Endothelial cell of umbilical vein (primary cell): ENCODE results near the gene MARCHF7. TPM values are rescaled to one million over a fixed set of nuclear protein-coding genes. Genes with fewer than 3 reads are reported as not detected.
"Not testable (repeated sequence)": the region's sequence is repeated elsewhere in the genome, so short reads cannot be mapped to it uniquely, and the experiment has no call there.

Experiments
- BruUV-seq: library from RNA; stranded (reverse); fragments of 400-500 nt; replicated peaks from 2 replicates; lab custom pipeline; 2021; lab: Mats Ljungman, UMichigan
- CTCF ChIA-PET: fragments of 300-600, 350-600 bp; sonication (Branson Sonifier 250); formaldehyde crosslinking; loops from one replicate; lab custom pipeline; 2021; ENCODE audit warnings: antibody characterized with exemption, inconsistent platforms; lab: Charles Lee
- POLR2A ChIA-PET: fragments of 300-600, 350-600 bp; sonication (Branson Sonifier 250); formaldehyde crosslinking; loops from one replicate; lab custom pipeline; 2021; ENCODE audit warnings: antibody characterized with exemption, inconsistent platforms; lab: Charles Lee
- DNase-seq: peaks from one replicate; pipeline ENCODE4 v3.0.0-alpha.2; 2011; ENCODE audit warnings: low read depth, low spot score
- FAIRE-seq: peaks from 2 replicates; lab custom pipeline; 2011; peaks lifted over from hg19 to GRCh38; lab: Jason Lieb, UNC
- H2AFZ ChIP-seq: 2 replicates; pipeline ENCODE4 v1.6.0; 2012; ENCODE audit warnings: low read depth, low read length, control low read depth, inconsistent platforms
- H3K27ac ChIP-seq: 2 replicates; pipeline ENCODE4 v1.5.1; 2011; ENCODE audit warnings: low read depth, mild to moderate bottlenecking, control low read depth, low read length, moderate library complexity; ENCODE audit not compliant: insufficient read depth
- H3K27me3 ChIP-seq, 2 experiments: 2 replicates each; pipeline versions ENCODE4 v1.6.0 to v1.6.1; 2011; ENCODE audit warnings: low read length in 2 of 2, mixed read lengths in 1 of 2; ENCODE audit not compliant: control insufficient read depth in 2 of 2, insufficient read depth in 2 of 2
- H3K36me3 ChIP-seq, 2 experiments: 2 replicates in 1 of 2; 3 replicates in 1 of 2; pipeline ENCODE4 v1.5.1; 2011; ENCODE audit warnings: low read length in 2 of 2, mild to moderate bottlenecking in 1 of 2, moderate library complexity in 1 of 2; ENCODE audit not compliant: control insufficient read depth in 2 of 2, insufficient read depth in 2 of 2; ENCODE audit errors: extremely low read depth in 1 of 2
- H3K4me1 ChIP-seq: 3 replicates; pipeline ENCODE4 v1.5.1; 2011; ENCODE audit warnings: mild to moderate bottlenecking, low read length; ENCODE audit not compliant: control insufficient read depth, insufficient read depth; ENCODE audit errors: extremely low read depth
- H3K4me2 ChIP-seq: 2 replicates; pipeline ENCODE4 v1.6.1; 2011; ENCODE audit warnings: low read length, control low read depth, mixed read lengths; ENCODE audit not compliant: insufficient read depth
- H3K4me3 ChIP-seq, 3 experiments: fragments of 200-600 bp in 1 of 3; sonication (generic), shearing (Covaris generic) in 1 of 3; replicated peaks in 1 of 3; 2 replicates each; pipeline ENCODE4 v1.5.1; 2011 to 2016; ENCODE audit warnings: control low read depth in 3 of 3, low read length in 3 of 3, mild to moderate bottlenecking in 2 of 3, inconsistent platforms in 1 of 3, low read depth in 1 of 3, moderate library complexity in 1 of 3; ENCODE audit not compliant: insufficient read depth in 1 of 3
- H3K79me2 ChIP-seq: 2 replicates; pipeline ENCODE4 v1.6.0; 2012; ENCODE audit warnings: low read length, inconsistent platforms; ENCODE audit not compliant: control insufficient read depth, insufficient read depth
- H3K9ac ChIP-seq: replicated peaks from 2 replicates; pipeline ENCODE3; 2011; ENCODE audit warnings: low read length, control low read depth; ENCODE audit not compliant: insufficient read depth; ENCODE audit errors: extremely low read depth
- H3K9me1 ChIP-seq: replicated peaks from 3 replicates; pipeline ENCODE4 v1.6.0; 2011; ENCODE audit warnings: mild to moderate bottlenecking, low read length; ENCODE audit not compliant: control insufficient read depth, insufficient read depth; ENCODE audit errors: extremely low read depth
- H3K9me3 ChIP-seq: replicated peaks from 2 replicates; pipeline ENCODE4 v1.5.1; 2012; ENCODE audit warnings: low read length, inconsistent platforms; ENCODE audit not compliant: control insufficient read depth, insufficient read depth
- H4K20me1 ChIP-seq: replicated peaks from 2 replicates; pipeline ENCODE3; 2011; ENCODE audit warnings: mild to moderate bottlenecking, low read length; ENCODE audit not compliant: control insufficient read depth, insufficient read depth; ENCODE audit errors: extremely low read depth
- CTCF ChIP-seq, 2 donors: IDR thresholded peaks; 1 replicate in 1 of 2; 2 replicates in 1 of 2; pipeline ENCODE4 v1.5.1; 2011; ENCODE audit warnings: low read length in 2 of 2, mild to moderate bottlenecking in 2 of 2, moderate library complexity in 2 of 2, control low read depth in 1 of 2, inconsistent platforms in 1 of 2, low read depth in 1 of 2; ENCODE audit not compliant: insufficient read depth in 1 of 2; ENCODE audit errors: extremely low read depth in 1 of 2
- FOS ChIP-seq: IDR thresholded peaks from 2 replicates; pipeline ENCODE4 v1.6.1; 2011; ENCODE audit warnings: mild to moderate bottlenecking, low read length, moderate library complexity, borderline replicate concordance; ENCODE audit not compliant: insufficient read depth
- JUN ChIP-seq: IDR thresholded peaks from 2 replicates; pipeline ENCODE4 v1.6.1; 2011; ENCODE audit warnings: borderline replicate concordance, low read depth; ENCODE audit not compliant: insufficient read length, insufficient read depth
- dilution Hi-C: fragments of 300-500 bp; cut with MboI; formaldehyde crosslinking; loops from one replicate; pipeline ENCODE4 v1.15.0; 2019; ENCODE audit warnings: low sequenced_read_pairs; ENCODE audit not compliant: extremely low pct_ligation_motif_present
- intact Hi-C: fragments of 100-400 bp; cut with micrococcal nuclease; formaldehyde crosslinking; loops from one replicate; pipeline ENCODE4 v1.10.0; 2022
- polyA plus RNA-seq, 4 experiments: library from polyadenylated mRNA; depleted of rRNA in 3 of 4; stranded (reverse) in 3 of 4; unstranded in 1 of 4; fragments of >200 nt; gene quantifications; 2 replicates each; pipeline versions ENCODE4 v1.2.1 to v1.2.3, GENCODE V29; 2011 to 2012; ENCODE audit warnings: missing spikeins in 1 of 4
- total RNA-seq: library from RNA; stranded (reverse); gene quantifications from 2 replicates; pipeline ENCODE4 v1.2.3, GENCODE V29; 2021

MARCHF7 gene
- total and polyA plus RNA-seq, 2 donors (not counting 3 experiments of a cell fraction or from before 2014, with no cell fraction given): 21.2 to 82.0 TPM

DNA sequence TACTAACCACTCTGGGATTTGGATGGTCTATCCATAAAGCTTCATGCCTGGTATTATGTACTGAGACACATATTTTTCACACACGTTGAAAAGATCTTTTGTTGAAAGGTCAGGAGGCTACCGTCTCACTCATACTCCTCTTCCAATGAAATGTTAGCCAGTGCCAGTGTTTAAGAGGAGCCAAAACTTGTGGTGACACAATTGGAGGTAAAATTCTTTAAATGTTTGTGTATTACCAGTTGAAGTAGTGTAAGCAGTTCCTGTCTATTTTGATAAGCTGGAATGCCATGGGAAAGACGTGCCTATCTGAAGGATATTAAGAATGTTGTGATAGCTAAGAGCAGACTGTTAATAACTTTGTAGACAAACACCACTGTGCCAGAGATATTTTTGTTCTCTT is 32.1 kb downstream of the MARCHF7 start:
- ChIA-PET POLR2A (interaction anchor here (0.6 kb wide), 1 partner anchor 129 kb away, joined by 5 read pairs; no protein-coding TSS in a partner anchor), CTCF (interaction anchor here (1.0 to 1.6 kb wide), 3 partner anchors 10 to 18 kb away, joined by 4 read pairs; no protein-coding TSS in a partner anchor)
- H2AFZ ChIP-seq: no peak overlapping the region
- DNase-seq: peak; percentile 79
- intact Hi-C loops: no loop called here
- H3K36me3 ChIP-seq: peaks cover 17 to 38% of the 10 kb centered on the region in 2 experiments
- peaks cover 3% of the 10 kb centered on the region for H3K9me1 ChIP-seq
- TF ChIP-seq CTCF (IDR thresholded peaks at IDR 0.05; ENCODE audit: extremely low read depth in 1 of 2, insufficient read depth in 1 of 2, low read depth in 1 of 2, low read length in 2 of 2) (no peak), FOS (no peak), JUN (no peak)
- peak overlapping the region; percentile 28 for H3K9ac ChIP-seq
- H3K27ac ChIP-seq: peak overlapping the region; percentile 38
- peaks cover 82% of the 10 kb centered on the region for H3K79me2 ChIP-seq
- peak overlapping the region; percentile 9 for H3K4me2 ChIP-seq
- H3K4me1 ChIP-seq: peaks cover 19% of the 10 kb centered on the region
- no peak overlapping the region for H3K4me3 ChIP-seq
- H3K27me3 ChIP-seq: no peaks in the 10 kb centered on the region
- no peaks in the 10 kb centered on the region for H3K9me3 ChIP-seq
- dilution Hi-C loops: no loop called here
- no peak for FAIRE-seq
- BruUV-seq: no TSS peak
- peaks cover 7% of the 10 kb centered on the region for H4K20me1 ChIP-seq

DNA sequence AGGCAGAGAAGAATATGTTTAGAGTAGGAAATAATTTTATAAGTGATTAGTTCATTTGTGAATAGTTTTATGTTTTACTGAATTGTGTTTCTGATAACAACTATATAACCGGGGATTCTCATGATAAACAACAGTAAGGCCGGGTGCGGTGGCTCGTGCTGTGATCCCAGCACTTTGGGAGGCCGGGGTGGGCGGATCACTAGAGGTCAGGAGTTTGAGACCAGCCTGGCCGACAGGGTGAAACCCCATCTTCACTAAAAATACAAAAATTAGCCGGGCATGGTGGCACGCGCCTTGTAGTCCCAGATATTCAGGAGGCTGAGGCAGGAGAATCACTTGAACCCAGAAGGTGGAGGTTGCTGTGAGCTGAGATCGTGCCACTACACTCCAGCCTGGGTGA is 32.9 kb downstream of the MARCHF7 start:
- BruUV-seq, H3K27ac ChIP-seq, DNase-seq, H3K4me3 ChIP-seq, H3K9ac ChIP-seq, POLR2A ChIA-PET, H3K27me3 ChIP-seq, FAIRE-seq, H3K9me3 ChIP-seq, intact Hi-C loops, H3K9me1 ChIP-seq, dilution Hi-C loops, H4K20me1 ChIP-seq, CTCF ChIA-PET, H2AFZ ChIP-seq: not testable (repeated sequence)
- peaks cover 82% of the 10 kb centered on the region for H3K79me2 ChIP-seq
- peaks cover 19% of the 10 kb centered on the region for H3K4me1 ChIP-seq
- H3K4me2 ChIP-seq: peak overlapping the region; percentile 9
- H3K36me3 ChIP-seq: peaks cover 17 to 41% of the 10 kb centered on the region in 2 experiments
